ENCODE results near the gene GRIA1. TPM values are rescaled to one million over a fixed set of nuclear protein-coding genes. Genes with fewer than 3 reads are reported as not detected.

Gene GRIA1
- total and polyA plus RNA-seq, 2 of the 4 experiments (the other 2 are of a cell fraction) = 0.48 to 1.3 TPM

DNA sequence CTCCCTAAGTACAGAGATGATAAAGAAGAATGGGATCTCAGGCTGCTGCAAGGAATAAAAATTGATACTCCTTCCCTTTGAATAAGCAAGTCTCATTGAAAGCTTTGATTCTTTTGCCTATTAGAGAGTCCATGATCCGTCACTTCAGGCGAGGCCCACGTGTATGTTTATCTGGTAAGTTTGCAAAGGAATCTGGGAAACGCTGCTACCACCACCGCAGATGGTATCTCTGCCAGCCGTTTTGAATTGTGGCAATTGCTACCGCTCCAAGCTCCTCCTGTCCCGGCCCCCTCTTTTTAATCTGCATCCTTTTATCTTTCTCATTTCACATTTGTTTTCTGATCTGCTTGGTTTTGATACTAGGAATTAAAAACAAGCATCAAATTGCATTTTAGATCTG, 42.9 kb upstream of the GRIA1 start:
- WGBS, 2 experiments (ENCODE audit: extremely low coverage in 2 of 2, insufficient read length in 1 of 2) = no CpG with 5 or more reads among the region's 8 CpGs
- H3K9me3 ChIP-seq (ENCODE audit: control insufficient read depth, insufficient read depth, low read length) = no peaks in the 10 kb centered on the region
- in situ Hi-C loops (cut with MboI; ENCODE audit: low sequenced_read_pairs) (no loop called here), dilution Hi-C loops (cut with HindIII; ENCODE audit: low sequenced_read_pairs, unreplicated experiment) (no loop called here), intact Hi-C loops (cut with micrococcal nuclease) (no loop called here)
- TF ChIP-seq, protein P1, sequence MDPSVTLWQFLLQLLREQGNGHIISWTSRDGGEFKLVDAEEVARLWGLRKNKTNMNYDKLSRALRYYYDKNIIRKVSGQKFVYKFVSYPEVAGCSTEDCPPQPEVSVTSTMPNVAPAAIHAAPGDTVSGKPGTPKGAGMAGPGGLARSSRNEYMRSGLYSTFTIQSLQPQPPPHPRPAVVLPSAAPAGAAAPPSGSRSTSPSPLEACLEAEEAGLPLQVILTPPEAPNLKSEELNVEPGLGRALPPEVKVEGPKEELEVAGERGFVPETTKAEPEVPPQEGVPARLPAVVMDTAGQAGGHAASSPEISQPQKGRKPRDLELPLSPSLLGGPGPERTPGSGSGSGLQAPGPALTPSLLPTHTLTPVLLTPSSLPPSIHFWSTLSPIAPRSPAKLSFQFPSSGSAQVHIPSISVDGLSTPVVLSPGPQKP (IDR thresholded peaks at IDR 0.05; ENCODE audit: borderline replicate concordance, low read depth, low read length) = no peak
- TF ChIP-seq, protein P2, sequence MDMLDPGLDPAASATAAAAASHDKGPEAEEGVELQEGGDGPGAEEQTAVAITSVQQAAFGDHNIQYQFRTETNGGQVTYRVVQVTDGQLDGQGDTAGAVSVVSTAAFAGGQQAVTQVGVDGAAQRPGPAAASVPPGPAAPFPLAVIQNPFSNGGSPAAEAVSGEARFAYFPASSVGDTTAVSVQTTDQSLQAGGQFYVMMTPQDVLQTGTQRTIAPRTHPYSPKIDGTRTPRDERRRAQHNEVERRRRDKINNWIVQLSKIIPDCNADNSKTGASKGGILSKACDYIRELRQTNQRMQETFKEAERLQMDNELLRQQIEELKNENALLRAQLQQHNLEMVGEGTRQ (IDR thresholded peaks at IDR 0.05; ENCODE audit: low read depth, low read length) = no peak
- ATAC-seq (ENCODE audit: low read depth) (no peak), DNase-seq (no peak)
- no peak overlapping the region for H4K91ac ChIP-seq (ENCODE audit: insufficient read depth, low read depth, low read length)
- H3K27me3 ChIP-seq (ENCODE audit: control insufficient read depth, insufficient read depth, low read length) = no peaks in the 10 kb centered on the region; the same call in 1 of the 2 replicates
- BruUV-seq (replicated peaks) = no TSS peak
- H4K5ac ChIP-seq (ENCODE audit: low read depth, low read length) = no peak overlapping the region
- no peak overlapping the region for H2AK9ac ChIP-seq (replicated peaks; ENCODE audit: low read depth, low read length, poor library complexity)
- no peak overlapping the region for H2BK15ac ChIP-seq (ENCODE audit: low read depth, low read length)
- no peak overlapping the region for H2AK5ac ChIP-seq (ENCODE audit: low read depth, low read length)
- no peak overlapping the region for H4K8ac ChIP-seq (ENCODE audit: low read depth in 2 of 2, low read length in 2 of 2)
- H3K4me2 ChIP-seq (ENCODE audit: low read depth, low read length) = no peak overlapping the region
- no peaks in the 10 kb centered on the region for H4K20me1 ChIP-seq (ENCODE audit: insufficient read depth, low read length)
- ChIA-PET POLR2A (ENCODE audit: unreplicated experiment) (no interaction called here), CTCF (no interaction called here)
- H3K9ac ChIP-seq (ENCODE audit: low read depth, low read length) = no peak overlapping the region
- H3K4ac ChIP-seq (ENCODE audit: low read depth, low read length) = no peak overlapping the region
- no peaks in the 10 kb centered on the region for H3K36me3 ChIP-seq (ENCODE audit: control insufficient read depth, insufficient read depth, low read length)
- H3K56ac ChIP-seq (ENCODE audit: extremely low read depth, insufficient read depth, low read length) = no peak overlapping the region
- H2BK20ac ChIP-seq (ENCODE audit: low read depth, low read length) = no peak overlapping the region
- H3K4me1 ChIP-seq (ENCODE audit: control insufficient read depth, insufficient read depth, low read length) = peaks cover 2% of the 10 kb centered on the region; the same call in 1 of the 2 replicates
- H3K14ac ChIP-seq (replicated peaks; ENCODE audit: low read depth, low read length) = no peak overlapping the region
- no peak overlapping the region for H3K27ac ChIP-seq (ENCODE audit: insufficient read depth, low read length)
- H3K18ac ChIP-seq (ENCODE audit: low read depth, low read length) = no peak overlapping the region
- no peak overlapping the region for H3K23ac ChIP-seq (ENCODE audit: low read depth, low read length)
- no peaks in the 10 kb centered on the region for H3K9me1 ChIP-seq (ENCODE audit: insufficient read depth, low read length)
- no peak overlapping the region for H2BK120ac ChIP-seq (ENCODE audit: low read depth, low read length)
- no peak overlapping the region for H2AFZ ChIP-seq (replicated peaks; ENCODE audit: low read length, poor library complexity)
- H2BK5ac ChIP-seq (ENCODE audit: low read depth, low read length, poor library complexity, severe bottlenecking) = no peak overlapping the region
- H3K79me1 ChIP-seq (ENCODE audit: low read depth in 1 of 2, low read length in 2 of 2) = no peaks in the 10 kb centered on the region
- no peak overlapping the region for H3K4me3 ChIP-seq (ENCODE audit: insufficient read depth, low read depth, low read length)
